Measurements from ENCODE around the gene HDAC9.

DNA sequence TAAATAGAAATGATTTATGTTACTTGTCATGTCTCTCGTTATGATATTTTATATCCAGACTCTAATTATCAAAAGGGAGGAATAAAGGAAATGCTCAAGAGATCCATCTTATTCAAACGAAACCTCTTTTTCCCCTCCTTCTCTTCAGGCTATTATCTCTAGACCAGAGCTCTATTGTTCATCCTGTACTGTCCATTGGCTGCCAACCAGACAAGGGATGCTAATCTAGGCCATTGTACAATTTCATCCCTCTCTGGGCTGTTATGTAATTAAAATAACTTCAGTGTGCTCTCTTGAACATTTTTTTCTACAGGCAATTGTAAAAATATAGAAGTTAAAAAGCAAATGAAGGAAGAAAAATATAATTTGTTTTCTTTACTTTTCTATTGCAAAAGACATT lies 220.4 kb downstream of the HDAC9 start:
- TF ChIP-seq, protein P1, sequence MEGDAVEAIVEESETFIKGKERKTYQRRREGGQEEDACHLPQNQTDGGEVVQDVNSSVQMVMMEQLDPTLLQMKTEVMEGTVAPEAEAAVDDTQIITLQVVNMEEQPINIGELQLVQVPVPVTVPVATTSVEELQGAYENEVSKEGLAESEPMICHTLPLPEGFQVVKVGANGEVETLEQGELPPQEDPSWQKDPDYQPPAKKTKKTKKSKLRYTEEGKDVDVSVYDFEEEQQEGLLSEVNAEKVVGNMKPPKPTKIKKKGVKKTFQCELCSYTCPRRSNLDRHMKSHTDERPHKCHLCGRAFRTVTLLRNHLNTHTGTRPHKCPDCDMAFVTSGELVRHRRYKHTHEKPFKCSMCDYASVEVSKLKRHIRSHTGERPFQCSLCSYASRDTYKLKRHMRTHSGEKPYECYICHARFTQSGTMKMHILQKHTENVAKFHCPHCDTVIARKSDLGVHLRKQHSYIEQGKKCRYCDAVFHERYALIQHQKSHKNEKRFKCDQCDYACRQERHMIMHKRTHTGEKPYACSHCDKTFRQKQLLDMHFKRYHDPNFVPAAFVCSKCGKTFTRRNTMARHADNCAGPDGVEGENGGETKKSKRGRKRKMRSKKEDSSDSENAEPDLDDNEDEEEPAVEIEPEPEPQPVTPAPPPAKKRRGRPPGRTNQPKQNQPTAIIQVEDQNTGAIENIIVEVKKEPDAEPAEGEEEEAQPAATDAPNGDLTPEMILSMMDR (IDR thresholded peaks at IDR 0.05) = no peak
- no peak for TF ChIP-seq POLR2A (IDR thresholded peaks at IDR 0.05)
